Right forelimb (tissue), 1 donor: ENCODE data around the gene IFI27L1.
"Not testable (repeated sequence)": the region's sequence is repeated elsewhere in the genome, so short reads cannot be mapped to it uniquely, and the experiment has no call there.

Source experiments
- DNase-seq: peaks from one replicate; pipeline ENCODE4 v3.0.0-alpha.2; 2018

Gene IFI27L1

GRCh38 chr14:94048691-94049624 is 32.2 kb upstream of the IFI27L1 start:
- DNase-seq: no peak

GRCh38 chr14:94049625-94050023 is 31.5 kb upstream of the IFI27L1 start:
- DNase-seq: no peak

GRCh38 chr14:94050231-94050880 is 30.8 kb upstream of the IFI27L1 start:
- no peak for DNase-seq

GRCh38 chr14:94051115-94051514 is 30.0 kb upstream of the IFI27L1 start:
- DNase-seq: no peak

GRCh38 chr14:94051779-94052178 is 29.3 kb upstream of the IFI27L1 start:
- no peak for DNase-seq

GRCh38 chr14:94052199-94052598 is 28.9 kb upstream of the IFI27L1 start:
- no peak for DNase-seq

- DNase-seq: no peak
Measured at GRCh38 chr14:94052662-94053061, 28.4 kb upstream of the IFI27L1 start.

- no peak for DNase-seq
Measured at GRCh38 chr14:94054401-94054800, 26.7 kb upstream of the IFI27L1 start.

- no peak for DNase-seq
Measured at GRCh38 chr14:94054936-94055335, 26.2 kb upstream of the IFI27L1 start.

GRCh38 chr14:94056579-94057308 is 24.4 kb upstream of the IFI27L1 start:
- no peak for DNase-seq

GRCh38 chr14:94058128-94058673 is 22.9 kb upstream of the IFI27L1 start:
- DNase-seq: no peak

GRCh38 chr14:94058674-94059138 is 22.4 kb upstream of the IFI27L1 start:
- no peak for DNase-seq

GRCh38 chr14:94059998-94060397 is 21.1 kb upstream of the IFI27L1 start:
- no peak for DNase-seq

GRCh38 chr14:94062344-94062940 is 18.7 kb upstream of the IFI27L1 start:
- no peak for DNase-seq

GRCh38 chr14:94066089-94066676 is 14.9 kb upstream of the IFI27L1 start:
- DNase-seq: no peak

- DNase-seq: not testable (repeated sequence)
Measured at GRCh38 chr14:94072076-94072475, 9.0 kb upstream of the IFI27L1 start.

GRCh38 chr14:94074534-94074933 is 6.6 kb upstream of the IFI27L1 start:
- no peak for DNase-seq

GRCh38 chr14:94075008-94075407 is 6.1 kb upstream of the IFI27L1 start:
- DNase-seq: no peak

- no peak for DNase-seq
Measured at GRCh38 chr14:94077111-94077821, 3.8 kb upstream of the IFI27L1 start.

GRCh38 chr14:94077823-94078222 is 3.3 kb upstream of the IFI27L1 start:
- DNase-seq: no peak

GRCh38 chr14:94079891-94080620 is 1.1 kb upstream of the IFI27L1 start:
- DNase-seq: no peak
